ENCODE measurements around the gene MIOS.

The MIOS gene

GRCh38 chr7:7566651-7567611 lies at the start of gene MIOS:
Gene MIOS, plus strand, starts transcription at chr7:7566884. Its CDS starts 5,592 bp downstream, at chr7:7572476.
- peak; percentile 56 to 78 for DNase-seq (ENCODE audit: low read depth in 2 of 2)

GRCh38 chr7:7517754-7518153 lies 48.9 kb upstream of the MIOS start:
- DNase-seq (ENCODE audit: low read depth in 2 of 2), result no peak

GRCh38 chr7:7519056-7519455 lies 47.6 kb upstream of the MIOS start:
- DNase-seq (ENCODE audit: low read depth in 2 of 2), result no peak

GRCh38 chr7:7519528-7519927 lies 47.2 kb upstream of the MIOS start:
- DNase-seq (ENCODE audit: low read depth in 2 of 2), result no peak

GRCh38 chr7:7521259-7521658 lies 45.4 kb upstream of the MIOS start:
- DNase-seq (ENCODE audit: low read depth in 2 of 2), result no peak

- DNase-seq (ENCODE audit: low read depth in 2 of 2), result no peak
Observed at GRCh38 chr7:7522421-7522820, 44.3 kb upstream of the MIOS start.

- DNase-seq (ENCODE audit: low read depth in 2 of 2), result no peak
Observed at GRCh38 chr7:7524121-7524520, 42.6 kb upstream of the MIOS start.

- no peak for DNase-seq (ENCODE audit: low read depth in 2 of 2)
Observed at GRCh38 chr7:7526006-7526405, 40.7 kb upstream of the MIOS start.

GRCh38 chr7:7527047-7527446 lies 39.6 kb upstream of the MIOS start:
- no peak for DNase-seq (ENCODE audit: low read depth in 2 of 2)

- no peak for DNase-seq (ENCODE audit: low read depth in 2 of 2)
Observed at GRCh38 chr7:7529328-7529727, 37.4 kb upstream of the MIOS start.

- no peak for DNase-seq (ENCODE audit: low read depth in 2 of 2)
Observed at GRCh38 chr7:7533831-7534430, 32.8 kb upstream of the MIOS start.

GRCh38 chr7:7535691-7536090 lies 31.0 kb upstream of the MIOS start, which contains the start of gene COL28A1:
Gene COL28A1, minus strand, starts transcription at chr7:7535873. Its CDS starts 2,998 bp downstream, at chr7:7532875.
- DNase-seq (ENCODE audit: low read depth in 2 of 2), result no peak

GRCh38 chr7:7536396-7537019 lies 30.2 kb upstream of the MIOS start:
- no peak for DNase-seq (ENCODE audit: low read depth in 2 of 2)

- no peak for DNase-seq (ENCODE audit: low read depth in 2 of 2)
Observed at GRCh38 chr7:7537711-7538110, 29.0 kb upstream of the MIOS start.

- DNase-seq (ENCODE audit: low read depth in 2 of 2), result no peak
Observed at GRCh38 chr7:7539152-7539551, 27.5 kb upstream of the MIOS start.

- DNase-seq (ENCODE audit: low read depth in 2 of 2), result no peak
Observed at GRCh38 chr7:7539711-7540110, 27.0 kb upstream of the MIOS start.

- DNase-seq (ENCODE audit: low read depth in 2 of 2), result no peak
Observed at GRCh38 chr7:7542251-7542835, 24.3 kb upstream of the MIOS start.

GRCh38 chr7:7548407-7548806 lies 18.3 kb upstream of the MIOS start:
- no peak for DNase-seq (ENCODE audit: low read depth in 2 of 2)

GRCh38 chr7:7550663-7551062 lies 16.0 kb upstream of the MIOS start:
- no peak for DNase-seq (ENCODE audit: low read depth in 2 of 2)

GRCh38 chr7:7552199-7552598 lies 14.5 kb upstream of the MIOS start:
- no peak for DNase-seq (ENCODE audit: low read depth in 2 of 2)

- DNase-seq (ENCODE audit: low read depth in 2 of 2), result no peak
Observed at GRCh38 chr7:7553386-7553785, 13.3 kb upstream of the MIOS start.

GRCh38 chr7:7554021-7554432 lies 12.7 kb upstream of the MIOS start:
- DNase-seq (ENCODE audit: low read depth in 2 of 2), result no peak
